ACC112 (cell line): Measurements from ENCODE around the gene KLRD1.
A peak's percentile ranks its signal among the peaks of the same experiment; 100 is the strongest.
"Not testable (repeated sequence)": the region's sequence is repeated elsewhere in the genome, so short reads cannot be mapped to it uniquely, and the experiment has no call there.

Experiments used
- H2AFZ ChIP-seq: fragments of 200-600 bp; sonication (generic); one replicate; pipeline ENCODE4 v1.6.0; 2017; ENCODE audit warnings: antibody characterized with exemption, low read length; ENCODE audit not compliant: unreplicated experiment
- H3K27ac ChIP-seq: fragments of 200-600 bp; sonication (generic); 2 replicates; pipeline ENCODE4 v1.5.1; 2014; ENCODE audit warnings: low read depth, mild to moderate bottlenecking, antibody characterized with exemption, low read length, moderate library complexity
- H3K27me3 ChIP-seq: fragments of 200-600 bp; sonication (generic); 2 replicates; pipeline ENCODE4 v1.6.1; 2014; ENCODE audit warnings: mild to moderate bottlenecking, antibody characterized with exemption, low read length, moderate library complexity, mixed read lengths; ENCODE audit not compliant: insufficient read depth
- H3K36me3 ChIP-seq: fragments of 200-600 bp; sonication (generic); 2 replicates; pipeline ENCODE4 v1.6.1; 2016; ENCODE audit warnings: mild to moderate bottlenecking, antibody characterized with exemption, low read length, moderate library complexity, mixed read lengths; ENCODE audit not compliant: insufficient read depth
- H3K4me1 ChIP-seq: fragments of 200-600 bp; sonication (generic); one replicate; pipeline ENCODE4 v1.6.1; 2016; ENCODE audit warnings: low read length, mixed read lengths; ENCODE audit not compliant: insufficient read depth, unreplicated experiment, control insufficient read depth
- H3K4me3 ChIP-seq: fragments of 200-600 bp; sonication (generic); 2 replicates; pipeline ENCODE4 v1.5.1; 2014; ENCODE audit warnings: mild to moderate bottlenecking, low read depth, low read length
- H3K79me2 ChIP-seq: fragments of 200-600 bp; sonication (generic); one replicate; pipeline ENCODE4 v1.6.0; 2016; ENCODE audit warnings: low read length; ENCODE audit not compliant: control insufficient read depth, unreplicated experiment, insufficient read depth

The KLRD1 gene

GRCh38 chr12:10293151-10293550 is 14.5 kb upstream of the KLRD1 start:
- Histone ChIP-seq H3K27me3 (no peaks in the 10 kb centered on the region), H3K79me2 (no peaks in the 10 kb centered on the region), H3K36me3 (no peaks in the 10 kb centered on the region), H2AFZ (no peak overlapping the region), H3K27ac (no peak overlapping the region), H3K4me1 (no peaks in the 10 kb centered on the region), H3K4me3 (no peak overlapping the region)

- no peaks in the 10 kb centered on the region for H3K79me2 ChIP-seq
- H3K36me3 ChIP-seq: no peaks in the 10 kb centered on the region
- H3K27ac ChIP-seq: no peak overlapping the region
- H2AFZ ChIP-seq: no peak overlapping the region
- no peaks in the 10 kb centered on the region for H3K4me1 ChIP-seq
- H3K4me3 ChIP-seq: no peak overlapping the region
- no peaks in the 10 kb centered on the region for H3K27me3 ChIP-seq
These were observed 14.0 kb upstream of the KLRD1 start for GRCh38 chr12:10293570-10294227.

GRCh38 chr12:10301103-10301502 is 6.6 kb upstream of the KLRD1 start:
- Histone ChIP-seq H3K36me3 (no peaks in the 10 kb centered on the region), H3K4me3 (no peak overlapping the region), H2AFZ (no peak overlapping the region), H3K27ac (no peak overlapping the region), H3K27me3 (no peaks in the 10 kb centered on the region), H3K4me1 (peaks cover 12% of the 10 kb centered on the region), H3K79me2 (no peaks in the 10 kb centered on the region)

GRCh38 chr12:10304161-10304574 is 3.5 kb upstream of the KLRD1 start:
- no peak overlapping the region for H2AFZ ChIP-seq

DNA sequence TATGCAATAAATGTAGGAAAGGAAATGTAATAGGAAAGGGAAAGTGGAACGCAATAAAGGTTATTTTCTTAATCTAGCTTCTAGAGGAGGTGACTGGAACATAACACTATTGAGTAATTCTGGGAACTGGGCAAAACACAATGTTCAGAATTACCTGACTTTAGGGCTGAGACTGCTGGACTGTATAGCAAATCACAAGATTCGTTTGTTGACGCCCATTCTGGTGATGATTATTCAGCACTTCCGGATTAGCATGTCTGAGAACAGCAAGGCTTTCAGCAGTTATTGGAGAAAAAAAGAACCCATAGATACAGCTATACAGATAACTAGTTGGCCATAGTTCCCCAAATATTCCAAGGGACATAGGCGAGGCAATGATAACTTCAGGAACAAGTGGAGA is 2.3 kb upstream of the KLRD1 start:
- Histone ChIP-seq H3K4me1 (peaks cover 12% of the 10 kb centered on the region), H3K79me2 (no peaks in the 10 kb centered on the region), H3K4me3 (no peak overlapping the region), H3K27ac (no peak overlapping the region), H2AFZ (no peak overlapping the region), H3K27me3 (no peaks in the 10 kb centered on the region), H3K36me3 (no peaks in the 10 kb centered on the region)

More at GRCh38 chr12:10304161-10304574, 3.5 kb upstream of the KLRD1 start:
- Histone ChIP-seq H3K27me3 (no peaks in the 10 kb centered on the region), H3K4me3 (no peak overlapping the region), H3K27ac (no peak overlapping the region), H3K79me2 (no peaks in the 10 kb centered on the region), H3K4me1 (peaks cover 12% of the 10 kb centered on the region), H3K36me3 (no peaks in the 10 kb centered on the region)

DNA sequence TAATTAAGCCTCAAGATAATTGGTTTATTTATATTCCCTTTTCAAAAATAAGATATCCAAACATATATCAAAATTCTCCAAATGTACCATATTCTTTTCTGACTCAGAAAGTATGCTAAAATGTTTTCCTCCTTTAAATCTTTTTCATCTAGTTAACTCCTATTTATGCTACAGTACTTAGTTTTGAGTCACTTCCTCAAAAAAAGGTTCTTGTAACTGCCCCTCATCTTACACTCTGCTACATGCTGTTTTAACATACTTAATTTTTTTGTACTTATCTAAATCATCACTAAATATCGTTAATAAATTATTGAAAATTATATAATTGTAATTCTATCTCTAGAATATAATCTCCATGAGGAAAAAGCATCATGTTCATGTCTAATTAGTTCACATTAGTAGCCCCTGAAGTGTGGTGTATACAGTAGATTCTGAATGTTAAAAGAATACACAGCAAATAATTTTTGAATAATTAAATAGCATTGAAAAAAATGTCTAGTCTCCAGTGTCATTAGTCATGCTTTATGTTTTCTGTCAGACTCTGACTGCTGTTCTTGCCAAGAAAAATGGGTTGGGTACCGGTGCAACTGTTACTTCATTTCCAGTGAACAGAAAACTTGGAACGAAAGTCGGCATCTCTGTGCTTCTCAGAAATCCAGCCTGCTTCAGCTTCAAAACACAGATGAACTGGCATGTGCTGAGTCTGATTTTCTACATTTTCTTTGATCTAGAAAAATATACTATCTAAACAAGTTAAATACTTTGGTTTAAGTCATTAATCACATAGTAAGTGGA is 3.5 kb downstream of the KLRD1 start:
- Histone ChIP-seq H3K36me3 (no peaks in the 10 kb centered on the region), H3K79me2 (no peaks in the 10 kb centered on the region), H3K4me1 (no peaks in the 10 kb centered on the region), H2AFZ (peak overlapping the region; percentile 20), H3K27me3 (no peaks in the 10 kb centered on the region), H3K4me3 (peak overlapping the region; percentile 22; the same call in 1 of the 2 replicates), H3K27ac (0 out of 2 replicates have a peak overlapping the region, but pooled peaks have one; percentile 33)

GRCh38 chr12:10319388-10319787 is 11.7 kb downstream of the KLRD1 start:
- H3K4me1 ChIP-seq: no peaks in the 10 kb centered on the region
- H3K36me3 ChIP-seq: no peaks in the 10 kb centered on the region

DNA sequence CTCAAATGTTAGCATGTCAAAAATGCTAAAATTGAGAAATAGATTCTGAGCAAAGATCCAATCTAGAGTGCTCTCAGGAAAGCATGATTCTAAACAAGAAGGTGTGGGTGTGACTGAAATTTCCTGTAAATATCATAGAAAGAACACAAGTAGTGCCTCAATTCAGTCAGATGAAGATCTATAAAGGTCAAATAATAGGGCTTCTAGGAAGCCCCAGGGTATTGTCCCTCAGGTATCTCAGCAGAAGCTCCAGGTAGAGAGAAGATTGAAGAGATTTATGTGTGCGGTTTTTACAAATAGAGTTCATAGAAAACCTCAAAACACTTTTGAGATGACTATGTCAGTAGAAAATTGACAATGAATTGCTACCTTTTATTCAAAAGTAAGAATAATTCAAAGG is 13.0 kb downstream of the KLRD1 start:
- Histone ChIP-seq H3K27ac (no peak overlapping the region), H3K27me3 (no peaks in the 10 kb centered on the region), H3K4me3 (no peak overlapping the region), H3K36me3 (no peaks in the 10 kb centered on the region), H2AFZ (no peak overlapping the region), H3K79me2 (no peaks in the 10 kb centered on the region), H3K4me1 (no peaks in the 10 kb centered on the region)

More at GRCh38 chr12:10319388-10319787, 11.7 kb downstream of the KLRD1 start:
- H3K27me3 ChIP-seq: no peaks in the 10 kb centered on the region
- no peaks in the 10 kb centered on the region for H3K79me2 ChIP-seq
- no peak overlapping the region for H3K27ac ChIP-seq
- H3K4me3 ChIP-seq: no peak overlapping the region
- H2AFZ ChIP-seq: no peak overlapping the region

DNA sequence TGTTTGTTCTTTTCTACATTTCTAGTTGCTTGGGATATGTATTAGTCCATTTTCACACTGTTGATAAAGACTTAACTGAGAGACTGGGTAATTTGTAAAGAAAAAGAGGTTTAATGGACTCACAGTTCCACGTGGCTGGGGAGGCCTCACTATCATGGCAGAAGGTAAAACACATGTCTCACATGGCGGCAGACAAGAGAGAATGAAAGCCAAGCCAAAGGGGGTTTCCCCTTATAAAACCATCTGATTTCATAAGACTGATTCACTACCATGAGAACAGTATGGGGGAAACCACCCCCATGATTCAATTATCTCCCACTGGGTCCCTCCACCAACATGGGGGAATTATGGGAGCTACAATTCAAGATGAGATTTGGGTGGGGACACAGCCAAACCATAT is 21.0 kb downstream of the KLRD1 start:
- H3K36me3 ChIP-seq, H3K4me1 ChIP-seq, H3K27me3 ChIP-seq, H3K27ac ChIP-seq, H3K4me3 ChIP-seq, H3K79me2 ChIP-seq, H2AFZ ChIP-seq: not testable (repeated sequence)

DNA sequence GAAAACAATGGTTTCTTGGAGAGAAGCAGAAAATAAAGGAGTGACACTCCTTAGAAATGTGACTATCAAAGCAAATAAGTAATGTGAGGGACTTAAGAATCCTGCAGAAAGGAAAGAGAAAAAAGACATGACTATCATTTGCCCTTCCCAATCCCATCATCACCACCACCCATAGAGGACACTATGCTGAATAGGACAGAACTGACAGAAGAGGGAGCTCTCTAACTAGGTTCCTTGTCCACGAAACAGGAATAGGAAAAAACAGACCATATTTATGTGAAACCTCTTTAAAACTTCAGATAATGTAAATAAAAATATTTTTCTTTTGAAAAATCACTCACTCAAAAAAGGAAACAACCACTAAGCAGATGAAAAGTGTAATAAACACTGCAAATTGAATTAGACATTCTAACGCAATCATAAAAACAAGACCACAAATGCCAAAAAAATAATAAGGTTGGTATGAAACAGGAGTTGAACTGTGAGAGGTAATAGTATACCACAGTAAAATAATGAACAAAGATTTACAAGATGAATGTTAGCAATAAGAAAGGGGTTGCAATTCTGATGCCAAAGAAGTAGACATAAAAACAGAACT is 24.1 kb downstream of the KLRD1 start:
- H3K4me1 ChIP-seq: no peaks in the 10 kb centered on the region
- no peaks in the 10 kb centered on the region for H3K36me3 ChIP-seq
- H3K79me2 ChIP-seq: no peaks in the 10 kb centered on the region
- no peak overlapping the region for H3K27ac ChIP-seq
- H3K4me3 ChIP-seq: no peak overlapping the region
- H2AFZ ChIP-seq: peak overlapping the region; percentile 36
- H3K27me3 ChIP-seq: no peaks in the 10 kb centered on the region
